Medulla oblongata (tissue), 1 donor: ENCODE measurements around the gene KICS2.

Experiments
- DNase-seq: peaks from one replicate; pipeline ENCODE4 v3.0.0-alpha.2; 2015; ENCODE audit errors: extremely low spot score

The KICS2 gene

DNA sequence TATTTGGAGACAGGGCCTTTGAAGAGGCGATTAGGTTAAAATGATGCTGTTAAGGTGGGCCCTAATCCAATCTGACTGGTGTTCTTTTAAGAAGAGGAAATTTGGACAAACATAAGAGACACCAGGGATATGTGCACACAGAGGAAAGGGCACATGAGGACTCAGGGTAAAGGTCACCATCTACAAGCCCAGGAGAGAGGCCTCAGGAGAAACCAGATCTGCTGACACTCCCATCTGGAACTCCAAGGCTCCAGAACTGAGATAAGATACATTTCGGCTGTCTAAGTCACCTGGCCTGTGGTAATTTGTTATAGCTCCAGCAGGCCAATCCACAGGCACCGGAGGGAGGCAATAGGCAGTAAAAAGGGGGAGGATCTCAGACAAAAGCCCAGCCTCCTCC, 48.6 kb downstream of the KICS2 start:
- DNase-seq: no peak
